K562 (cell line): Measurements from ENCODE around the gene RANBP3. TPM values are rescaled to one million over a fixed set of nuclear protein-coding genes. Genes with fewer than 3 reads are reported as not detected.

Experiments
- FOXJ2 ChIP-seq: fragments of 200-800 bp; sonication (Bioruptor generic); IDR thresholded peaks from 2 replicates; pipeline ENCODE4 v1.6.1; 2016; ENCODE audit warnings: missing genetic modification characterization, missing compliant biosample characterization
- GTF2E2 ChIP-seq: fragments of 200-800 bp; sonication (Bioruptor generic); IDR thresholded peaks from 2 replicates; pipeline ENCODE4 v1.6.1; 2016; ENCODE audit warnings: missing genetic modification characterization, missing compliant biosample characterization
- HDAC2 ChIP-seq: fragments of 450-650 bp; IDR thresholded peaks from 2 replicates; pipeline ENCODE4 v1.6.1; 2016; ENCODE audit warnings: mild to moderate bottlenecking
- HNRNPK ChIP-seq: fragments of 200-400 bp; formaldehyde crosslinking; IDR thresholded peaks from one replicate; pipeline ENCODE4 v1.6.1; 2018; ENCODE audit warnings: mild to moderate bottlenecking, low read depth, low read length; ENCODE audit not compliant: poor library complexity, severe bottlenecking
- HOMEZ ChIP-seq: fragments of 250-450 bp; sonication (Bioruptor Pico); IDR thresholded peaks from 2 replicates; pipeline ENCODE4 v1.4.0; 2020; ENCODE audit warnings: mild to moderate bottlenecking, moderate library complexity
- JUNB ChIP-seq: fragments of 450-650 bp; formaldehyde crosslinking; conservative IDR thresholded peaks from 2 replicates; pipeline ENCODE4 v1.4.0; 2020; ENCODE audit warnings: mild to moderate bottlenecking
- KAT7 ChIP-seq: sonication (generic); formaldehyde crosslinking; IDR thresholded peaks from 2 replicates; pipeline ENCODE4 v1.8.0; 2022; ENCODE audit warnings: missing genetic modification reagents, mild to moderate bottlenecking, borderline replicate concordance
- NFXL1 ChIP-seq: fragments of 450-650 bp; formaldehyde crosslinking; IDR thresholded peaks from 2 replicates; pipeline ENCODE4 v1.4.0; 2021; ENCODE audit warnings: mild to moderate bottlenecking
- SFPQ ChIP-seq: fragments of 200-400 bp; formaldehyde crosslinking; IDR thresholded peaks from 2 replicates; pipeline ENCODE4 v1.6.1; 2017; ENCODE audit warnings: mild to moderate bottlenecking, low read depth, low read length, moderate library complexity
- SIN3A ChIP-seq, 2 experiments: fragments of 150-350 bp in 1 of 2; IDR thresholded peaks; 2 replicates each; pipeline ENCODE4 v1.6.1; 2011 to 2016; ENCODE audit warnings: borderline replicate concordance in 2 of 2, low read depth in 2 of 2, low read length in 2 of 2, mild to moderate bottlenecking in 2 of 2, moderate library complexity in 2 of 2; ENCODE audit not compliant: control insufficient read depth in 1 of 2
- SMARCA5 ChIP-seq: fragments of 450-650 bp; IDR thresholded peaks from 2 replicates; pipeline ENCODE4 v1.6.1; 2016
- TEAD4 ChIP-seq, 2 experiments: sonication (generic) in 1 of 2; formaldehyde crosslinking in 1 of 2; IDR thresholded peaks; 2 replicates each; pipeline versions ENCODE4 v1.6.1 to v1.8.0; 2012 to 2022; ENCODE audit warnings: borderline replicate concordance in 1 of 2, inconsistent platforms in 1 of 2, low read length in 1 of 2, mild to moderate bottlenecking in 1 of 2, missing genetic modification reagents in 1 of 2
- ZBTB33 ChIP-seq: sonication (generic); formaldehyde crosslinking; IDR thresholded peaks from 2 replicates; pipeline ENCODE4 v1.8.1; 2023; ENCODE audit warnings: mild to moderate bottlenecking, missing genetic modification reagents
- ZEB2 ChIP-seq: fragments of 450-650 bp; IDR thresholded peaks from 2 replicates; pipeline ENCODE4 v1.6.1; 2016
- ZNF143 ChIP-seq: sonication (generic); formaldehyde crosslinking; IDR thresholded peaks from 2 replicates; pipeline ENCODE4 v1.9.0; 2022; ENCODE audit warnings: mild to moderate bottlenecking, missing genetic modification reagents
- ZNF551 ChIP-seq: fragments of 250-450 bp; sonication (Bioruptor Pico); IDR thresholded peaks from 2 replicates; pipeline ENCODE4 v1.5.0; 2021; ENCODE audit warnings: mild to moderate bottlenecking, moderate library complexity
- ZNF583 ChIP-seq: fragments of 250-450 bp; sonication (Bioruptor Pico); IDR thresholded peaks from 2 replicates; pipeline ENCODE4 v1.4.0; 2020
- ZNF707 ChIP-seq: fragments of 250-450 bp; sonication (Bioruptor Pico); conservative IDR thresholded peaks from 2 replicates; pipeline ENCODE4 v1.8.0; 2022; ENCODE audit warnings: inconsistent platforms, mild to moderate bottlenecking, moderate library complexity
- polyA plus RNA-seq, 8 experiments: library from polyadenylated mRNA; depleted of rRNA in 4 of 8; stranded (reverse) in 5 of 8; unstranded in 3 of 8; fragments of >200 nt; fragmentation: Nextera tagmentation in 2 of 8; fragmentation: Illumina TruSeq in 1 of 8; extraction: Ambion mirVana in 2 of 8; extraction: Trizol in 1 of 8; gene quantifications; 2 replicates each; pipeline versions ENCODE4 v1.2.1 to v1.2.3, GENCODE V29; 2011 to 2014; ENCODE audit warnings: inconsistent platforms in 1 of 8, missing spikeins in 1 of 8
- total RNA-seq, 7 experiments: library from RNA; depleted of rRNA in 6 of 7; stranded (reverse); fragments of >200 nt in 6 of 7; fragmentation: Illumina TruSeq in 2 of 7; extraction: Trizol in 2 of 7; gene quantifications; 2 replicates each; pipeline versions ENCODE4 v1.2.1 to v1.2.3, GENCODE V29; 2011 to 2021; ENCODE audit warnings: low replicate concordance in 1 of 7

RANBP3 gene
- total and polyA plus RNA-seq, 9 of the 15 experiments (the other 6 are each of a cell fraction or from before 2014, with no cell fraction given): 0.90 to 95.1 (median 63.2) TPM

- no peak for TF ChIP-seq ZBTB33 (CRISPR knock-in tag)
- TF ChIP-seq TEAD4 (IDR thresholded peaks at IDR 0.05; ENCODE audit: low read length): no peak
- TF ChIP-seq TEAD4 (CRISPR knock-in tag; IDR thresholded peaks at IDR 0.05; ENCODE audit: borderline replicate concordance): no peak
- TF ChIP-seq HNRNPK: no peak
- no peak for TF ChIP-seq SIN3A (IDR thresholded peaks at IDR 0.05; ENCODE audit: borderline replicate concordance in 2 of 2, control insufficient read depth in 1 of 2, low read depth in 2 of 2, low read length in 2 of 2)
- TF ChIP-seq SFPQ: no peak
- no peak for TF ChIP-seq SMARCA5
- no peak for TF ChIP-seq ZNF707
- no peak for TF ChIP-seq GTF2E2 (tag)
- no peak for TF ChIP-seq JUNB (CRISPR knock-in tag)
- TF ChIP-seq KAT7 (CRISPR knock-in tag): no peak
- no peak for TF ChIP-seq FOXJ2 (tag)
- 0 out of 2 replicates have a peak, but pooled peaks have one; percentile 12 for TF ChIP-seq ZNF583 (CRISPR knock-in tag)
- TF ChIP-seq ZEB2: no peak
- TF ChIP-seq NFXL1 (CRISPR knock-in tag): no peak
- no peak for TF ChIP-seq HOMEZ (CRISPR knock-in tag)
- TF ChIP-seq HDAC2: 0 out of 2 replicates have a peak, but pooled peaks have one; percentile 16
- TF ChIP-seq ZNF551 (CRISPR knock-in tag): no peak
- no peak for TF ChIP-seq ZNF143 (CRISPR knock-in tag)
Observed at GRCh38 chr19:5953680-5954213, 24.2 kb downstream of the RANBP3 start (continued).
